Transverse colon (tissue), 4 donors: ENCODE measurements around the gene ADD3.

ENCODE experiments used
- EP300 ChIP-seq: sonication (generic); formaldehyde crosslinking; IDR thresholded peaks from one replicate; pipeline ENCODE4 v1.6.1; 2017; ENCODE audit warnings: antibody characterized with exemption, low read depth
- POLR2A ChIP-seq: fragments of 450-650 bp; IDR thresholded peaks from one replicate; pipeline ENCODE4 v1.6.1; 2016; ENCODE audit warnings: antibody characterized with exemption, mild to moderate bottlenecking, moderate library complexity
- POLR2AphosphoS5 ChIP-seq, 3 donors: sonication (generic); formaldehyde crosslinking; IDR thresholded peaks; one replicate each; pipeline ENCODE4 v1.6.1; 2016; ENCODE audit warnings: antibody characterized with exemption in 3 of 3
- TF ChIP-seq, protein P1 (sequence below), 5 experiments: fragments of 200-600 bp in 3 of 5; fragments of 450-650 bp in 2 of 5; sonication (generic) in 3 of 5; IDR thresholded peaks; 1 replicate in 2 of 5; 2 replicates in 3 of 5; pipeline ENCODE4 v1.5.1; 2016 to 2017; ENCODE audit warnings: antibody characterized with exemption in 5 of 5, inconsistent platforms in 3 of 5, mild to moderate bottlenecking in 2 of 5, moderate library complexity in 1 of 5

DNA sequence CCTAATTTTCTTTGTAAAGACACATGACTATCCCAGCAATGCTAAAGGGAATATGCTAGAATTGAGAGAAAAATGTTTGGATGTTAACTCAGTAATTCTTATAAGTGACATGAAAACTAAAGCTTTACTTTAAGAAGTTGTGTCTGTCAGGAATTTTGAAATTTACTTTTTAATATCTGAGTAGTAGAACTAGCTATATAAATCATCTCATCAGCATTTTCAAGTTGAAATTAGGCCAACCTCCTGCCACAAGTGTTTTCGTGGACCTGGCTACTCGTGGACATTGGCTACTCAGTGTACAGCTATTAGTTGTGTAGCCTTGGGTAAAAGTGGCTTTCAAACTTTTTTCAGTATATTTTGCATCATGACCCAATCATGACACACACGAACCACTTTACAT, 70.5 kb downstream of the ADD3 start:
- TF ChIP-seq EP300 (no peak), POLR2A (no peak), POLR2AphosphoS5 (IDR thresholded peaks at IDR 0.05) (no peak)
- TF ChIP-seq, protein P1, sequence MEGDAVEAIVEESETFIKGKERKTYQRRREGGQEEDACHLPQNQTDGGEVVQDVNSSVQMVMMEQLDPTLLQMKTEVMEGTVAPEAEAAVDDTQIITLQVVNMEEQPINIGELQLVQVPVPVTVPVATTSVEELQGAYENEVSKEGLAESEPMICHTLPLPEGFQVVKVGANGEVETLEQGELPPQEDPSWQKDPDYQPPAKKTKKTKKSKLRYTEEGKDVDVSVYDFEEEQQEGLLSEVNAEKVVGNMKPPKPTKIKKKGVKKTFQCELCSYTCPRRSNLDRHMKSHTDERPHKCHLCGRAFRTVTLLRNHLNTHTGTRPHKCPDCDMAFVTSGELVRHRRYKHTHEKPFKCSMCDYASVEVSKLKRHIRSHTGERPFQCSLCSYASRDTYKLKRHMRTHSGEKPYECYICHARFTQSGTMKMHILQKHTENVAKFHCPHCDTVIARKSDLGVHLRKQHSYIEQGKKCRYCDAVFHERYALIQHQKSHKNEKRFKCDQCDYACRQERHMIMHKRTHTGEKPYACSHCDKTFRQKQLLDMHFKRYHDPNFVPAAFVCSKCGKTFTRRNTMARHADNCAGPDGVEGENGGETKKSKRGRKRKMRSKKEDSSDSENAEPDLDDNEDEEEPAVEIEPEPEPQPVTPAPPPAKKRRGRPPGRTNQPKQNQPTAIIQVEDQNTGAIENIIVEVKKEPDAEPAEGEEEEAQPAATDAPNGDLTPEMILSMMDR (IDR thresholded peaks at IDR 0.05) = no peak
